ENCODE measurements around the gene SERINC4.
A peak's percentile ranks its signal among the peaks of the same experiment; 100 is the strongest.

- TF ChIP-seq POLR2A (IDR thresholded peaks at IDR 0.05) = peak in 1 of 3 donors; percentile 48
- TF ChIP-seq CTCF (IDR thresholded peaks at IDR 0.05) = no peak
Measured at GRCh38 chr15:43794269-43795037, 5.6 kb downstream of the SERINC4 start.

Data from body of pancreas (tissue), 4 donors.